ENCODE results near the gene CCDC69.

The CCDC69 gene, protein sequence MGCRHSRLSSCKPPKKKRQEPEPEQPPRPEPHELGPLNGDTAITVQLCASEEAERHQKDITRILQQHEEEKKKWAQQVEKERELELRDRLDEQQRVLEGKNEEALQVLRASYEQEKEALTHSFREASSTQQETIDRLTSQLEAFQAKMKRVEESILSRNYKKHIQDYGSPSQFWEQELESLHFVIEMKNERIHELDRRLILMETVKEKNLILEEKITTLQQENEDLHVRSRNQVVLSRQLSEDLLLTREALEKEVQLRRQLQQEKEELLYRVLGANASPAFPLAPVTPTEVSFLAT

GRCh38 chr5:151223447-151224264 is at the start of gene CCDC69:
Gene CCDC69 (minus strand): TSS chr5:151224092. CDS start chr5:151223970, 122 bp downstream.
- Histone ChIP-seq H3K4me3 (ENCODE audit: low read length in 2 of 2) (peak within 1 kb of the TSS; percentile 44 to 79), H3K9me3 (ENCODE audit: control insufficient read depth in 2 of 2, low read length in 2 of 2) (no peaks in the 10 kb centered on the region), H3K36me3 (ENCODE audit: control insufficient read depth in 2 of 2, insufficient read depth in 2 of 2, low read length in 2 of 2) (no peaks in the 10 kb centered on the region), H3K27ac (ENCODE audit: low read depth in 2 of 2, low read length in 2 of 2) (peak within 1 kb of the TSS; percentile 52 to 84), H3K9ac (ENCODE audit: low read depth in 1 of 2, low read length in 2 of 2) (peak within 1 kb of the TSS; percentile 58 to 77), H3K4me1 (ENCODE audit: control insufficient read depth in 2 of 2, insufficient read depth in 2 of 2, low read length in 2 of 2) (peaks cover 7 to 19% of the 10 kb centered on the region in 2 donors), H3K27me3 (ENCODE audit: control insufficient read depth in 2 of 2, insufficient read depth in 2 of 2, low read length in 2 of 2) (no peaks in the 10 kb centered on the region)

GRCh38 chr5:151271336-151271735 is 47.4 kb upstream of the CCDC69 start:
- no peaks in the 10 kb centered on the region for H3K27me3 ChIP-seq (ENCODE audit: control insufficient read depth in 2 of 2, insufficient read depth in 2 of 2, low read length in 2 of 2)
- no peak overlapping the region for H3K9ac ChIP-seq (ENCODE audit: low read depth in 1 of 2, low read length in 2 of 2)
- peaks cover 20% of the 10 kb centered on the region in 2 donors for H3K36me3 ChIP-seq (ENCODE audit: control insufficient read depth in 2 of 2, insufficient read depth in 2 of 2, low read length in 2 of 2)
- no peaks in the 10 kb centered on the region for H3K4me1 ChIP-seq (ENCODE audit: control insufficient read depth in 2 of 2, insufficient read depth in 2 of 2, low read length in 2 of 2)
- no peak overlapping the region for H3K4me3 ChIP-seq (ENCODE audit: low read length in 2 of 2)
- no peaks in the 10 kb centered on the region for H3K9me3 ChIP-seq (ENCODE audit: control insufficient read depth in 2 of 2, low read length in 2 of 2)
- no peak overlapping the region for H3K27ac ChIP-seq (ENCODE audit: low read depth in 2 of 2, low read length in 2 of 2)

GRCh38 chr5:151270599-151270998 is 46.7 kb upstream of the CCDC69 start:
- Histone ChIP-seq H3K9me3 (ENCODE audit: control insufficient read depth in 2 of 2, low read length in 2 of 2) (no peaks in the 10 kb centered on the region), H3K27ac (ENCODE audit: low read depth in 2 of 2, low read length in 2 of 2) (no peak overlapping the region), H3K27me3 (ENCODE audit: control insufficient read depth in 2 of 2, insufficient read depth in 2 of 2, low read length in 2 of 2) (no peaks in the 10 kb centered on the region), H3K9ac (ENCODE audit: low read depth in 1 of 2, low read length in 2 of 2) (no peak overlapping the region), H3K36me3 (ENCODE audit: control insufficient read depth in 2 of 2, insufficient read depth in 2 of 2, low read length in 2 of 2) (peaks cover 20% of the 10 kb centered on the region in 2 donors), H3K4me1 (ENCODE audit: control insufficient read depth in 2 of 2, insufficient read depth in 2 of 2, low read length in 2 of 2) (no peaks in the 10 kb centered on the region), H3K4me3 (ENCODE audit: low read length in 2 of 2) (no peak overlapping the region)

DNA sequence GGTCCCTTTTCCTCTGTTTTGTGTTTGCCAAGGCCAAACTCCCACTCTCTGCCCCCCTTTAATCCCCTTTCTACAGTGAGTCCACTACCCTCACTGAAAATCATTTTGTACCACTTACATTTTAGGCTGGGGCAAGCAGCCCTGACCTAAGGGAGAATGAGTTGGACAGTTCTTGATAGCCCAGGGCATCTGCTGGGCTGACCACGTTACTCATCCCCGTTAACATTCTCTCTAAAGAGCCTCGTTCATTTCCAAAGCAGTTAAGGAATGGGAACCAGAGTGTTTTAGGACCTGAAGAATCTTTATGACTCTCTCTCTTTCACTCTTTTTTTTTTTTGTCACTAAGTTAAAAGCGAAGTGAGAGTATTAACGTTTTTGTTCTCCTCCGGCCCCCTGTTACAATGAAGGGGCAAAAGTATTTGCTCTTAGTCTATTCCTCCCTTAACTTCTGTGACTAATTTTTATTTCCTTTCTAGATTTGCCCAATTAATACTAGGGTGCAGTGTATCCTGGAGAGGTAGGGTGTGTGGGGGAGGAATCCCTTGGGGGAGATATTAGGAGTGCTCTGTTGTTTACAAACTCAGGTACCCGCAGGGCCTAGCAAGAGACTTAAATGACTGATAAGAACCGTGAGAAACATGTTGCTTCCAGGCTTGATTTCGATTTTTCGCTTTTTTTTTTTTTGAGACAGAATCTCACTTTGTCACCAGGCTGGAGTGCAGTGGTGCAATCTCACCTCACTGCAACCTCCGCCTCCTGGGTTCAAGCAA is 43.8 kb upstream of the CCDC69 start:
- Histone ChIP-seq H3K36me3 (ENCODE audit: control insufficient read depth in 2 of 2, insufficient read depth in 2 of 2, low read length in 2 of 2) (peaks cover 20 to 22% of the 10 kb centered on the region in 2 donors), H3K9me3 (ENCODE audit: control insufficient read depth in 2 of 2, low read length in 2 of 2) (no peaks in the 10 kb centered on the region), H3K27ac (ENCODE audit: low read depth in 2 of 2, low read length in 2 of 2) (no peak overlapping the region), H3K27me3 (ENCODE audit: control insufficient read depth in 2 of 2, insufficient read depth in 2 of 2, low read length in 2 of 2) (no peaks in the 10 kb centered on the region), H3K9ac (ENCODE audit: low read depth in 1 of 2, low read length in 2 of 2) (no peak overlapping the region), H3K4me3 (ENCODE audit: low read length in 2 of 2) (no peak overlapping the region), H3K4me1 (ENCODE audit: control insufficient read depth in 2 of 2, insufficient read depth in 2 of 2, low read length in 2 of 2) (peaks cover 0 to 5% of the 10 kb centered on the region in 2 donors)

- Histone ChIP-seq H3K4me1 (ENCODE audit: control insufficient read depth in 2 of 2, insufficient read depth in 2 of 2, low read length in 2 of 2) (peaks cover 0 to 5% of the 10 kb centered on the region in 2 donors), H3K9ac (ENCODE audit: low read depth in 1 of 2, low read length in 2 of 2) (no peak overlapping the region), H3K4me3 (ENCODE audit: low read length in 2 of 2) (no peak overlapping the region), H3K27ac (ENCODE audit: low read depth in 2 of 2, low read length in 2 of 2) (no peak overlapping the region), H3K27me3 (ENCODE audit: control insufficient read depth in 2 of 2, insufficient read depth in 2 of 2, low read length in 2 of 2) (no peaks in the 10 kb centered on the region), H3K36me3 (ENCODE audit: control insufficient read depth in 2 of 2, insufficient read depth in 2 of 2, low read length in 2 of 2) (peaks cover 10 to 29% of the 10 kb centered on the region in 2 donors), H3K9me3 (ENCODE audit: control insufficient read depth in 2 of 2, low read length in 2 of 2) (no peaks in the 10 kb centered on the region)
Observed at GRCh38 chr5:151264113-151264512, 40.2 kb upstream of the CCDC69 start.

GRCh38 chr5:151262532-151262931 is 38.6 kb upstream of the CCDC69 start:
- no peak overlapping the region for H3K9ac ChIP-seq (ENCODE audit: low read depth in 1 of 2, low read length in 2 of 2)
- H3K27ac ChIP-seq (ENCODE audit: low read depth in 2 of 2, low read length in 2 of 2) = no peak overlapping the region
- no peaks in the 10 kb centered on the region for H3K9me3 ChIP-seq (ENCODE audit: control insufficient read depth in 2 of 2, low read length in 2 of 2)
- no peaks in the 10 kb centered on the region for H3K27me3 ChIP-seq (ENCODE audit: control insufficient read depth in 2 of 2, insufficient read depth in 2 of 2, low read length in 2 of 2)
- peaks cover 10 to 20% of the 10 kb centered on the region in 2 donors for H3K36me3 ChIP-seq (ENCODE audit: control insufficient read depth in 2 of 2, insufficient read depth in 2 of 2, low read length in 2 of 2)
- no peak overlapping the region for H3K4me3 ChIP-seq (ENCODE audit: low read length in 2 of 2)
- H3K4me1 ChIP-seq (ENCODE audit: control insufficient read depth in 2 of 2, insufficient read depth in 2 of 2, low read length in 2 of 2) = peaks cover 3 to 5% of the 10 kb centered on the region in 2 donors

GRCh38 chr5:151259931-151260330 is 36.0 kb upstream of the CCDC69 start:
- H3K9me3 ChIP-seq (ENCODE audit: control insufficient read depth in 2 of 2, low read length in 2 of 2) = no peaks in the 10 kb centered on the region
- H3K27ac ChIP-seq (ENCODE audit: low read depth in 2 of 2, low read length in 2 of 2) = no peak overlapping the region
- peaks cover 0 to 10% of the 10 kb centered on the region in 2 donors for H3K36me3 ChIP-seq (ENCODE audit: control insufficient read depth in 2 of 2, insufficient read depth in 2 of 2, low read length in 2 of 2)
- no peaks in the 10 kb centered on the region for H3K27me3 ChIP-seq (ENCODE audit: control insufficient read depth in 2 of 2, insufficient read depth in 2 of 2, low read length in 2 of 2)
- no peak overlapping the region for H3K9ac ChIP-seq (ENCODE audit: low read depth in 1 of 2, low read length in 2 of 2)
- H3K4me1 ChIP-seq (ENCODE audit: control insufficient read depth in 2 of 2, insufficient read depth in 2 of 2, low read length in 2 of 2) = peaks cover 3 to 9% of the 10 kb centered on the region in 2 donors
- no peak overlapping the region for H3K4me3 ChIP-seq (ENCODE audit: low read length in 2 of 2)

DNA sequence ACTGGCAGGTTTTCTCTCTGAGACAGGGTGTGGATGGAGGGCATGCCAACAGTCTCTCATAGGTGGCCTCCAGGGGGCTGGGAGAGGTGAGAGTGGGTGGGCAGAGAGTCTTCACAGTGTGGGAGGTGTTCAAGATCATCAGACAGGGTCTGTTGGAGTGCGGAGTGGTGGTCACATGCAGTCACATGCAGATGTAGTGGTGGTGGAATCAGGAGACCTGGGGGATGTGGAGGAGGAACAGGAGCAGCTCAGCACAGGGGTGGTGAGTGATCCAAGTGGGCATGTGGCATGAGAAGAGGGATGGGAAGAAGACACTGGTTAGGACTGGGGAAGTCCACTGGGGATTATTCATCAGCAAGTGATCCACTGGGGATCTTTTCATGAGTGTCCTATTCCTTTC is 34.9 kb upstream of the CCDC69 start:
- peaks cover 0 to 7% of the 10 kb centered on the region in 2 donors for H3K36me3 ChIP-seq (ENCODE audit: control insufficient read depth in 2 of 2, insufficient read depth in 2 of 2, low read length in 2 of 2)
- no peak overlapping the region for H3K27ac ChIP-seq (ENCODE audit: low read depth in 2 of 2, low read length in 2 of 2)
- H3K4me3 ChIP-seq (ENCODE audit: low read length in 2 of 2) = no peak overlapping the region
- H3K4me1 ChIP-seq (ENCODE audit: control insufficient read depth in 2 of 2, insufficient read depth in 2 of 2, low read length in 2 of 2) = peaks cover 5 to 9% of the 10 kb centered on the region in 2 donors
- H3K9ac ChIP-seq (ENCODE audit: low read depth in 1 of 2, low read length in 2 of 2) = no peak overlapping the region
- no peaks in the 10 kb centered on the region for H3K9me3 ChIP-seq (ENCODE audit: control insufficient read depth in 2 of 2, low read length in 2 of 2)
- H3K27me3 ChIP-seq (ENCODE audit: control insufficient read depth in 2 of 2, insufficient read depth in 2 of 2, low read length in 2 of 2) = no peaks in the 10 kb centered on the region

- H3K9ac ChIP-seq (ENCODE audit: low read depth in 1 of 2, low read length in 2 of 2) = no peak overlapping the region
- H3K27ac ChIP-seq (ENCODE audit: low read depth in 2 of 2, low read length in 2 of 2) = peak overlapping the region in 1 of 2 donors; percentile 50
- peaks cover 0 to 7% of the 10 kb centered on the region in 2 donors for H3K36me3 ChIP-seq (ENCODE audit: control insufficient read depth in 2 of 2, insufficient read depth in 2 of 2, low read length in 2 of 2)
- no peaks in the 10 kb centered on the region for H3K27me3 ChIP-seq (ENCODE audit: control insufficient read depth in 2 of 2, insufficient read depth in 2 of 2, low read length in 2 of 2)
- no peak overlapping the region for H3K4me3 ChIP-seq (ENCODE audit: low read length in 2 of 2)
- peaks cover 11 to 15% of the 10 kb centered on the region in 2 donors for H3K4me1 ChIP-seq (ENCODE audit: control insufficient read depth in 2 of 2, insufficient read depth in 2 of 2, low read length in 2 of 2)
- H3K9me3 ChIP-seq (ENCODE audit: control insufficient read depth in 2 of 2, low read length in 2 of 2) = no peaks in the 10 kb centered on the region
Observed at GRCh38 chr5:151258201-151258611, 34.3 kb upstream of the CCDC69 start.

All from mucosa of rectum (tissue), 2 donors.